K562 (cell line): Measurements from ENCODE around the gene EFCC1. TPM values are rescaled to one million over a fixed set of nuclear protein-coding genes. Genes with fewer than 3 reads are reported as not detected.

Experiments used
- ATAC-seq: fragments of 200-7000 bp; cut with Tn5 transposase; 3 replicates; pipeline ENCODE4 v1.9.1; 2020; ENCODE audit warnings: moderate library complexity
- BruUV-seq: library from RNA; stranded (reverse); fragments of 400-500 nt; replicated peaks from 2 replicates; lab custom pipeline; 2021; lab: Mats Ljungman, UMichigan
- CTCF ChIA-PET: fragments of 300-600 bp; formaldehyde crosslinking; extraction: SDS; loops from one replicate; lab custom pipeline; 2021; ENCODE audit warnings: low intra/inter-chr PET ratio; lab: Yijun Ruan, JAX
- POLR2A ChIA-PET: fragments of 300-600, 350-650 bp; sonication (Branson Sonifier 250); formaldehyde crosslinking; extraction: SDS; loops from one replicate; lab custom pipeline; 2021; ENCODE audit warnings: antibody characterized with exemption, inconsistent platforms; lab: Yijun Ruan, JAX
- DNase-seq, 4 experiments: peaks; one replicate each; pipeline versions ENCODE4 v3.0.0 to v3.0.0-alpha.2; 2011 to 2018; ENCODE audit warnings: low spot score in 3 of 4, mixed read lengths in 3 of 4; ENCODE audit errors: extremely low read depth in 1 of 4
- FAIRE-seq: peaks from 2 replicates; lab custom pipeline; 2011; peaks lifted over from hg19 to GRCh38; lab: Jason Lieb, UNC
- H2AFZ ChIP-seq: 2 replicates; pipeline ENCODE4 v1.6.0; 2011; ENCODE audit warnings: low read depth, low read length, control low read depth, inconsistent platforms
- H3K27ac ChIP-seq: fragments of 200-600 bp; 3 replicates; pipeline ENCODE4 v1.8.0; 2011; ENCODE audit warnings: low read depth, mild to moderate bottlenecking, control low read depth, inconsistent platforms, low read length, moderate library complexity, mixed read lengths; ENCODE audit errors: extremely low read depth
- H3K27me3 ChIP-seq, 2 experiments: fragments of 300-600 bp in 1 of 2; 2 replicates in 1 of 2; 3 replicates in 1 of 2; pipeline versions ENCODE4 v1.6.0 to v1.8.0; 2011; ENCODE audit warnings: inconsistent platforms in 2 of 2, low read length in 2 of 2, mild to moderate bottlenecking in 1 of 2, mixed read lengths in 1 of 2, moderate library complexity in 1 of 2; ENCODE audit not compliant: control insufficient read depth in 2 of 2, insufficient read depth in 2 of 2
- H3K36me3 ChIP-seq: fragments of 300-600 bp; 3 replicates; pipeline ENCODE4 v1.8.0; 2011; ENCODE audit warnings: mild to moderate bottlenecking, low read length, inconsistent platforms; ENCODE audit not compliant: control insufficient read depth, insufficient read depth
- H3K4me1 ChIP-seq, 2 experiments: fragments of 200-600 bp in 1 of 2; replicated peaks in 1 of 2; 2 replicates in 1 of 2; 3 replicates in 1 of 2; pipeline versions ENCODE4 v1.5.1 to v1.8.0; 2011; ENCODE audit warnings: inconsistent platforms in 2 of 2, low read length in 2 of 2, mild to moderate bottlenecking in 1 of 2, mixed read lengths in 1 of 2, moderate library complexity in 1 of 2; ENCODE audit not compliant: control insufficient read depth in 2 of 2, insufficient read depth in 2 of 2
- H3K4me2 ChIP-seq: 2 replicates; pipeline ENCODE4 v1.6.1; 2011; ENCODE audit warnings: low read length, control low read depth, inconsistent platforms, mixed read lengths; ENCODE audit not compliant: insufficient read depth
- H3K4me3 ChIP-seq: fragments of 200-600 bp; sonication (generic), shearing (Covaris generic); 2 replicates; pipeline ENCODE4 v1.5.1; 2016; ENCODE audit warnings: control low read depth, inconsistent platforms
- H3K79me2 ChIP-seq: fragments of 200-600 bp; 3 replicates; pipeline ENCODE4 v1.8.0; 2011; ENCODE audit warnings: low read length, inconsistent platforms; ENCODE audit not compliant: control insufficient read depth, insufficient read depth
- H3K9ac ChIP-seq, 2 experiments: 2 replicates each; pipeline versions ENCODE4 v1.6.0 to v1.6.1; 2011; ENCODE audit warnings: low read depth in 2 of 2, low read length in 2 of 2, control low read depth in 1 of 2, inconsistent platforms in 1 of 2, mild to moderate bottlenecking in 1 of 2, mixed read lengths in 1 of 2; ENCODE audit not compliant: insufficient read depth in 1 of 2
- H3K9me1 ChIP-seq: one replicate; pipeline ENCODE4 v1.6.0; 2011; ENCODE audit warnings: inconsistent platforms, mild to moderate bottlenecking, low read length, moderate library complexity; ENCODE audit not compliant: control insufficient read depth, insufficient read depth
- H3K9me3 ChIP-seq: replicated peaks from 2 replicates; pipeline ENCODE4 v1.5.1; 2011; ENCODE audit warnings: low read depth, low read length, inconsistent platforms; ENCODE audit not compliant: control insufficient read depth, insufficient read depth
- H4K20me1 ChIP-seq: replicated peaks from 2 replicates; pipeline ENCODE4 v1.6.1; 2011; ENCODE audit warnings: low read length, inconsistent platforms, mixed read lengths; ENCODE audit not compliant: control insufficient read depth, insufficient read depth
- ARNT ChIP-seq, 2 experiments: fragments of 450-650 bp; IDR thresholded peaks; 2 replicates each; pipeline ENCODE4 v1.6.1; 2016; ENCODE audit warnings: mild to moderate bottlenecking in 1 of 2
- ILK ChIP-seq: fragments of 450-650 bp; IDR thresholded peaks from 2 replicates; pipeline ENCODE4 v1.6.1; 2016; ENCODE audit warnings: missing genetic modification characterization, low read depth, mild to moderate bottlenecking, missing compliant biosample characterization, moderate library complexity, borderline replicate concordance
- MCM5 ChIP-seq: fragments of 450-650 bp; IDR thresholded peaks from 2 replicates; pipeline ENCODE4 v1.6.1; 2016; ENCODE audit warnings: low read depth
- MGA ChIP-seq: fragments of 450-650 bp; IDR thresholded peaks from 2 replicates; pipeline ENCODE4 v1.6.1; 2016; ENCODE audit warnings: mild to moderate bottlenecking, moderate library complexity
- MLX ChIP-seq, 2 experiments: fragments of 450-650 bp in 1 of 2; sonication (generic) in 1 of 2; formaldehyde crosslinking; conservative IDR thresholded peaks; 2 replicates each; pipeline versions ENCODE4 v1.4.0 to v1.8.1; 2020 to 2022; ENCODE audit warnings: mild to moderate bottlenecking in 1 of 2, missing genetic modification reagents in 1 of 2
- RNF2 ChIP-seq: sonication (generic); IDR thresholded peaks from 2 replicates; pipeline ENCODE4 v1.6.1; 2016
- SREBF2 ChIP-seq: sonication (generic); formaldehyde crosslinking; IDR thresholded peaks from 2 replicates; pipeline ENCODE4 v1.4.0; 2020; ENCODE audit warnings: mild to moderate bottlenecking, missing genetic modification reagents
- XRCC5 ChIP-seq: fragments of 200-400 bp; formaldehyde crosslinking; IDR thresholded peaks from 2 replicates; pipeline ENCODE4 v1.6.1; 2017; ENCODE audit warnings: low read depth, mild to moderate bottlenecking, low read length
- ZNF668 ChIP-seq: fragments of 250-450 bp; sonication (Bioruptor Pico); IDR thresholded peaks from 2 replicates; pipeline ENCODE4 v1.8.0; 2022; ENCODE audit warnings: mild to moderate bottlenecking, inconsistent platforms
- ZNF766 ChIP-seq: fragments of 200-800 bp; sonication (Bioruptor generic); conservative IDR thresholded peaks from 2 replicates; pipeline ENCODE4 v1.6.1; 2016; ENCODE audit warnings: missing genetic modification characterization, missing compliant biosample characterization
- WGBS: fragments of 100-300 bp; shearing (Covaris generic); methylation state at CpG from one replicate; pipeline ENCODE4 v1.1.6; 2016; ENCODE audit warnings: low coverage, mixed read lengths; ENCODE audit not compliant: insufficient coverage; ENCODE audit errors: missing lambda C conversion rate; 5-methylcytosine and 5-hydroxymethylcytosine counted together
- in situ Hi-C: fragments of 300-500 bp; cut with MboI; formaldehyde crosslinking; loops from 4 replicates; pipeline ENCODE4 v1.15.0; 2018; ENCODE audit warnings: inconsistent platforms, mixed read lengths
- intact Hi-C: fragments of 100-400 bp; cut with micrococcal nuclease; formaldehyde crosslinking; loops from 2 replicates; pipeline ENCODE4 v1.14.2; 2022
- polyA plus RNA-seq, 8 experiments: library from polyadenylated mRNA; depleted of rRNA in 4 of 8; stranded (reverse) in 5 of 8; unstranded in 3 of 8; fragments of >200 nt; fragmentation: Nextera tagmentation in 2 of 8; fragmentation: Illumina TruSeq in 1 of 8; extraction: Ambion mirVana in 2 of 8; extraction: Trizol in 1 of 8; gene quantifications; 2 replicates each; pipeline versions ENCODE4 v1.2.1 to v1.2.3, GENCODE V29; 2011 to 2014; ENCODE audit warnings: inconsistent platforms in 1 of 8, missing spikeins in 1 of 8
- total RNA-seq, 7 experiments: library from RNA; depleted of rRNA in 6 of 7; stranded (reverse); fragments of >200 nt in 6 of 7; fragmentation: Illumina TruSeq in 2 of 7; extraction: Trizol in 2 of 7; gene quantifications; 2 replicates each; pipeline versions ENCODE4 v1.2.1 to v1.2.3, GENCODE V29; 2011 to 2021; ENCODE audit warnings: low replicate concordance in 1 of 7

Gene EFCC1
- total and polyA plus RNA-seq, 9 of the 15 experiments (the other 6 are each of a cell fraction or from before 2014, with no cell fraction given) = not detected

- 33% methylated on average over 7 of the region's 10 CpGs for WGBS
- Histone ChIP-seq H2AFZ (no peak overlapping the region), H4K20me1 (no peaks in the 10 kb centered on the region), H3K36me3 (no peaks in the 10 kb centered on the region), H3K27me3 (no peaks in the 10 kb centered on the region; a peak in 1 of 5 replicates), H3K9ac (no peak overlapping the region), H3K4me1 (peaks cover 2 to 16% of the 10 kb centered on the region in 2 experiments; a peak in 4 of 5 replicates), H3K4me3 (no peak overlapping the region), H3K9me1 (no peaks in the 10 kb centered on the region), H3K27ac (no peak overlapping the region), H3K79me2 (no peaks in the 10 kb centered on the region), H3K9me3 (peaks cover 2% of the 10 kb centered on the region; the same call in 1 of the 2 replicates), H3K4me2 (no peak overlapping the region)
- in situ Hi-C loops (no loop called here), intact Hi-C loops (no loop called here)
- CTCF ChIA-PET = no interaction called here
- FAIRE-seq (no peak), ATAC-seq (no peak), DNase-seq (no peak)
- BruUV-seq = no TSS peak
- POLR2A ChIA-PET = interaction anchor here (1.0 to 1.1 kb wide), 2 partner anchors 10 to 22 kb away, joined by 3 to 4 read pairs; no protein-coding TSS in a partner anchor
- TF ChIP-seq ZNF668 (no peak), ARNT (IDR thresholded peaks at IDR 0.05) (no peak), ZNF766 (CRISPR knock-in tag) (no peak), MCM5 (no peak), ILK (tag) (no peak), SREBF2 (CRISPR knock-in tag) (no peak), RNF2 (no peak), MGA (no peak), MLX (CRISPR knock-in tag; conservative IDR thresholded peaks at IDR 0.05) (no peak), XRCC5 (no peak)
Observed at GRCh38 chr3:129031476-129032215, 30.5 kb downstream of the EFCC1 start.
